HG02610 (cell line): ENCODE data around the gene GALNT9.
A peak's percentile ranks its signal among the peaks of the same experiment; 100 is the strongest.
"Not testable (repeated sequence)": the region's sequence is repeated elsewhere in the genome, so short reads cannot be mapped to it uniquely, and the experiment has no call there.

Experiments
- ATAC-seq: cut with Tn5 transposase; IDR thresholded peaks from one replicate; pipeline ENCODE4 v1.9.1; 2021; ENCODE audit warnings: mild to moderate bottlenecking, moderate library complexity; ENCODE audit not compliant: unreplicated experiment

The GALNT9 gene

DNA sequence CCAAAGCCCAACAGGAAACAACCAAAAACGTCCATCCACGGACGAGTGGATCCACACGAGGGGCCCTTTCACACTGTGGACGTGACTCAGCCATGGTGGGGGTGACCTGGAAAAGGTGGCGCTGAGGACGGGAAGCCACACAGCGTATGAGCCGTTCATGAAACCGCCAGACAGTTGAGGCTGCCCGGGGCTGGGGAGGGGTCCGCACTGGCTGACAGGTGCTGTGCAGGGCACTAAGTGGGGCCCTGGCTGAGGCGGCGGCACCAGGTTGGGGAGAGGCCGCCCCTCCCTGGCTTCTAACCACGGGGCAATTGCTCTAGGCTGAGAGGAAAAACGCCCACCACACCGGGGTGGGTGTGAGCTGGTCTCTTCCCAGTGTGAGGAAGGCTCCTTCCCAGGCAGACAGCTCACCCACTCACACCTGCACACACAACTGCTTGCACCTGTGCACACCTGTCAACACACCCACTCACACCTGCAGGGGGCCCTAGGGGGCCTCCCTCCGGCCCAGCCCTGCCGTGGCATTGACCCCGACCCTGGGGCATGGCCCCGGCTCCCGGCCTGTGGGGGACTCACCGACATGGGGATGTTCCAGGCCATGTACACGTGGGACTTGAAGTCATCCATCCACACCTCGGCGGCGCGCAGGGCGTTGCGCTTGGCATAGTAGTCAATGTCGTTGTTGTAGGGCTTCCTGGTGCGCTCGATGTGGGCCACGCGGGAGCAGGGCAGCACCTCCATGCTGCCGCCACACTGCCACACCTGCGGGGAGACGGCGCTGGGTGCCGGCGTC is 126.3 kb downstream of the GALNT9 start:
- no peak for ATAC-seq

DNA sequence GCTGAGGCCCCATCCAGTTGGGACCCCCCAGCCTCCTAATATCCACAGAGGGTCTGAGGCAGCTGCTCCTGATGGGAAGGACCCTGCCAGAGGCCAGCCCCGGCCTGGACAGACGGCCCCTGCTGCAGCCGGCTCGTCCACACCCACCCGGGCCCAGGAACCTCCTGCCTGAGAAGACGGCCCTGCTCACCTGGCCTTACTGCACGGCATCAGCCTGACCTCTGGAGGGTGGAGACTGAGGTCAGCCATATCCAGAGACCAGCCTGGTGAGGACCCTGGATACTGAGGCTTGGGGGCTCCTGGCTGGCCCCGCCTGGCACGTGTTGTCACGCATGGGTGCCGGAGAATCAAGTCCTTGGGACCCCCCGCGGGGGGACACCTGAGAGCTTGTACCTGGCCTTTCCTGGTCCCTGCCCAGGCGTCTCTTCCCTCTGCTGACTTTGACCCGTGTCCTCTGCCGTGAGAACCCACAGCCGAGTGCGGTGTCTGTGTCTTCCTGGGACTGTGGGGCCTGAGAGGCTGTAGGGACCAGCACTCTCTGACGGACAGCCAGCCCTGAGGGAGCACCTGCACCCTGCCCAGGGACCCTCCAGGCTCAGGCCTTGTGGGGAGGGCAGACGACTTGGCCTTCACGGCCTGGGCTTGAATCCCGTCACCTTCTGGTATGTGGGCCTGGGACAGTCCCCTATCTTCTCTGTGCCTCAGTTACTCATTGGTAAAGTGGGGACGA is 127.8 kb downstream of the GALNT9 start:
- no peak for ATAC-seq

DNA sequence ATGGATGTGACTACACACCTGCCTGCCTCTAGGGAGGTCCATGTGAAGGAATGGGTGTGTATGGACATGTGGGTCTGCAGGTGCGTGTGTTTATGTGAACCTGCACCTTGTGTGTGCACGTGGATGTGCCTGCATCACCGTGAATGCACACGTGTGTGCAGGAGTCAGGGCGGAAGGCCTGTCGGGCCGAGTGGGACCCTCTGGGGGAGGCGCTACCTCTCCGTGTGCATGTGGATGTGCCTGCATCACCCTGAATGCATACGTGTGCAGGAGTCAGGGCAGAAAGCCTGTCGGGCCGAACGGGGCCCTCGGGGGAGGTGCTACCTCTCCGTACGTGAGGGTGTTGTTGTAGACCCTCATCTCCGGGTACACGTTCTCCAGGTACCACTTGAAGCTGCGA is 128.6 kb downstream of the GALNT9 start:
- no peak for ATAC-seq

DNA sequence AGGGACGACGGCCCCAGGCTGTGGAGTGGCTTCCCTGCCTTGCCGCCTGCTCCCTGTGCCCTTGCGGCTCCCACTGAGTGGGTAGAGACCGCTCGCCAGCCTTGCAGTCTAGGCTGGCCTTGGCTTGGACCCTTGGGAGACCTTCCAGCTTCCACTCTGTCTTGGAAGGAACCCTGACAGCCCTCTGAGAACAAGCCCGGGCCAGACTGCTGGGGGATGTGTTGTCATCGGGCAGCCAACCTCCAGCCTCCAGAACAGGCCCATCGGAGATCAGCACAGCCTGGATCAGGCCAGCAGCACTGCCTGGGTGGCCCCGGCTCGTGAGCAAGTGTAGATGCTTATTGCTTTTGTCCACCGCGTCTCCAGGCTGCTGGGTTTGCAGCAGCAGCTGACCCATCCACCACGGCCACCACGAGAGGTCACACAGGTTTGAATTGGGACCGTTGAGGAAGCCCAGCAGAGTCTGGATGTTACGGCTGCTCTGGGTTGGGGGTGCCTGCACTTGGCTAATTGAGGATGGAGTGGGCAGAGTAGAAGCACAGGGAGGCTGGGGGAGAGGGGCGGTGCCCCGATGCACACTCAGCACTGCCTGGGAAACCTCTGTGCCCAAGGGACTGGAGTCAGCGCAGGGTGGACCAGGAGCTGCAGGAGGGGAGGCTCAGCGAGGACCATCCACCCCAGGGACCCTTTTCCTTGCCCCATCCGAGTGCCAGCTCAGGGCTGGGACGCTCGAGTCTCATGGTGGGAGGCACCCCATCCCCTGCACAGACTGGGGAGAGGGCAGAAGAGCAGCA is 129.7 kb downstream of the GALNT9 start:
- no peak for ATAC-seq

DNA sequence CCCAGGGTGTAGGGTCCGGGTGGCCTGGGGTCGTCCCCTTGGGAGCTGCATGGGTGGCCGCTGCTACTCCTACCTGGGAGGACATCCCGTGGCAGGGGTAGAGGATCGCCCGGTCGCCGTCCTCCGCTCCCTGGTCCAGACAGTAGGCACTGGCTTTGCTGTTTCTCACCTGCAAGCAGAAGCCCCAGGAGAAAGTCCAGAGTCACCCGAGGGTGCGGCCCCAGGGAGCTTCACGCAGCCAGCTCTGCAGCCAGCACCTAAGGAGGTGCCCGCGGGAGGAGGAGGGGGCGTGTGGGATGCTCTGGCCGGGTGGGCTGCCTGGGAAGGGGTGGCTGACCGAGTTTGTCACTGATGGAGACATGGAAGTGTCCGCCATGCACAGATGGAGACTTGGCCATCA is 130.3 kb downstream of the GALNT9 start:
- no peak for ATAC-seq

DNA sequence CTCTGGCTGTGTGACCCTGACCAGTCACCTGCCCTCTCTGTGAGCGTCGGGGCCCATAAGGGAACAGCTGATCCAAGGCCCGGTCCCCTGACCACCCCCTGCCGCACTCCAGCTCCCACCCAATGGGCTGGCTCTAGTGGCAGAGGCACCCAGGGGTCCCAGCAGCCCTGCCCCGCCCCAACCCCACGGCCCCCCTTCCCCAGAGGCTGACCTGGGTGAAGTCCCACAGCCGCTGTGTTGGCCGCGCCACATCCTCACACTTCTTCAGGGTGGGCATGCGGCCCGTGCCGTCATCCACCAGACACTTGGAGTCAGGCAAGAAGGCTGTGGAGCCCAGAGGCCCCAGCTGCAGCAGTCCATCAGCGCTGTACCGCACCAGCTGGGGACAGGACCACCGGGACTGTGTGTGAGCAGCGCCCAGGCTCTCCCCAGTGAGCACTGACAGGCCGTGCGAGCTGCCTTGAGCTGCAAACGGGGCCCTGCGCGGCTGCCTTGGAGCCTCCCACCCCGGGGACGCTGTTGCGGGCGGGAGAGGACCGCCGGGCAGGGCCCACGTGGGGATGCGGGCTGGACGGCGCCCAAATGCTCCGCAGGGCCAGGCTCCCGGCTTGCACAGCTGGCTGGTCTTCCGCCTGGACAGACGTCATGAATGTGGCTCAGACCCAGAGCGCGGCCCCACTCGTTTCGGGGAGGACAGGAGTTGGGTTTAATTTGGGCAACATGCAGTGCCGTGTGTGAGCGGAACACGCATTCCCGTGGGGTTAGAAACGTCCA is 131.6 kb downstream of the GALNT9 start:
- ATAC-seq: no peak

DNA sequence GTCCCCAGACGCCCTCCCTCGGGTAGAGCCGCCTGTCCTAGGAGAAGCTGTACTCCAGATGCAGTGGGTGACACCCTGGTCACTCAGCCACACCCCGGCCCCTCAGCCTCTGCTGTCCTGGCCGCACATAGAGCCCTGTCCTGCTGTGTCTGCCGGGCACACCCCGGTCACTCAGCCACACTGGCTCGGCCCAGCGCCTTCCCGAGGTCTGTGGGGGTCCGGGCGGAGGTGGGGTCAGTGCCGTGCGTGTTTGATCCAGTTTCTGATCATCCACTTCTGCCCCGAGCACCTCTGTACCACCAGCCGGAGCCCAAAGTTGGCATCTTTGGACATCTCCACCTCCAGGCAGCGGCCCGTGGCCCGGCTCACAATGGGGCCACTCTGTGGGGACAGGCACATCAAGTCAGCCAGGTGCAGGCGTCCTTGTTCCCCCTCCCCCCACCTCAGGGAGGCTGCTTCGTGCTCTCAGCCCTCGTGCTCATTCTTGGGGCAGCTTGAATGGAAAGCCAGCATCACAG is 132.5 kb downstream of the GALNT9 start:
- ATAC-seq: no peak

DNA sequence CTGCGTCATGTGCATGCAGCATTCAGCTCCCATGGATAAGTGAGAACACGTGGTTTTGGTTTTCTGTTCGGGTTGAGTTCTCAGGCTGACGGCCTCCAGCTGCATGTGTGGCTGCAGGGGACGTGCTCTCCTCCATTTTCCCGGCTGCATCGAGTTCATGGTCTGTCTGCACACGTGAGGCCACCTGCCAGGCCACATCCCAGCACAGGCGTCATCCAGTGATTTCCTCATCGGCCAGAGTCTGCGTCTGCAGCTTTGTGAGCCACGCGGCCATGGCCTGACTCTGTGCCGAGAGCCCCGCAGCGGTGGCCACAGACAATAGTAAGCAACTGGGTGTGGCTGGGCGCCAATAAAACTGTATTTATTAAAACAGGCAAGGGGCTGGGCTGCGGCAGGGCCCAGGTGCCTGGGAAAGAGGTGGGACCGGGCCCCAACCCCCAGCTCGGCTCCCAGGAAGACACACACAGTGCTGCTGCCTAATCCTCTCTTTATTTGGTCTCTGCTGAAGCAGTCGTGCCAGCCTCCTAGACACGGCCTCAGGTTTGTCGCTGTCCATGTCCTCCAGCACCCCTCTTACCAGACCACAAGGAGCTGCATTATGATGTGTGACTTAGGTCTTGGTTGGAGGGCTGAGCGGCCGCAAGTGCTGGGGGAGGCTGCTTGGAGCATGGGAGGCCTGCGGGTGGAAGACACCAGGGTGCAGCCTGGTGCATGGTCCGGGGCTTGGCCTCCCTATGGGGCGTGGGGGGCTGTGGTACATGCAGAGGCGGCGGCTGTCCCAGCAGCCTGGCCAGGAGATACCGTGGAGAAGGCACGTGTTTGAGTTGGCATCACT is 133.1 kb downstream of the GALNT9 start:
- no peak for ATAC-seq

DNA sequence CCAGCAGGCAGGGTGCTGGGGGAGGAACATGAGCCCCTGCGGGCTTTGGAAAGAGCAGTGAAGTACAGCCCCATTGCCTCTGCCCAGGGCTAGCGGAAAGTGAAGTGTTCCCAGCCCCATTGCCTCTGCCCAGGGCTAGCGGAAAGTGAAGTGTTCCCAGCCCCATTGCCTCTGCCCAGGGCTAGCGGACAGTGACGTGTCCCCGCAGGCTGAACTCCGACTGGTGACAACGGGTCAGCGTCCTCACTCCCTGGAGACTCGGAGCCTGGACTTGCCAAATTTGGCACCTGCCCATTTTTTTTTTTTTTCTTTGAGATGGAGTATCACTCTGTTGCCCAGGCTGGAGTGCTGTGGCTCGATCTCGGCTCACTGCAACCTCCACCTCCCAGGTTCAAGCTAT is 134.1 kb downstream of the GALNT9 start:
- not testable (repeated sequence) for ATAC-seq

DNA sequence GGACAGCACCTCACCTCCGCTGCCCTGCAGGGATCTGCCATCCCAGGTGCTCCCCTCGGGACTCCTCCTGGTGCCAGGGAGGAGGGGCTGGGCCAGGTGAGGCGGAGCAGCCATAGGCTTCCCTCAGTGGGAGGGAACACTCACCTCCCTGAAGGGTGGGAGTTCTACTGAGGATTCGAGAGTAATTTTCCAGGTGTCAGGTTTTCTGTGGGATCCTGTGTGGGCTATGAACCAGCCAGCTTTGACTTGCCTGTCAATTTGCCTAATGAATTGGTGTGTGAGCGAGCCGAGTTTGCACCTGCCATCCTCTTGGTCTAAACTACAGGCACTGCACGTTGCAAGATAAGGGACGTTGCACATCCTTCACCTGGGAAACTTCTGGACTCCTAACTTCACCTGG is 134.8 kb downstream of the GALNT9 start:
- ATAC-seq: no peak

DNA sequence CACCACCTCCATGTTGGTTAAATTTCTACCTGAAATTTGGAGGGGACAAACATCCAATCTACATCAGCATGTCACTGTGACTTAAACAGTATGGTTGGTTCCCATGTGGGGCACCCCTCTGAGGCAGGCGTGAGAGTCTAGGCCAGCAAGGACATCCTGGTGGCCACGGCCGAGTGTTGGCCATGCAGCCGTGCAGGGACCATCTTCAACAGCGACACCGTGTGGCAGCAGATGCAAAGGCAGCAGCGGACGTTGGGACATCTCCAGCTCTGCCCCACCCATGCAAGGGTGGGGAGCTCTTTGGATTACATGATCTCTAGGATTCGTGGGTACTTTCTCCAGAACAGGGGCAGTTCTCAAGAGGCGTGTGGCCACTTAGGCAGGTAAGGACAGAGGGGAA is 135.3 kb downstream of the GALNT9 start:
- no peak for ATAC-seq

DNA sequence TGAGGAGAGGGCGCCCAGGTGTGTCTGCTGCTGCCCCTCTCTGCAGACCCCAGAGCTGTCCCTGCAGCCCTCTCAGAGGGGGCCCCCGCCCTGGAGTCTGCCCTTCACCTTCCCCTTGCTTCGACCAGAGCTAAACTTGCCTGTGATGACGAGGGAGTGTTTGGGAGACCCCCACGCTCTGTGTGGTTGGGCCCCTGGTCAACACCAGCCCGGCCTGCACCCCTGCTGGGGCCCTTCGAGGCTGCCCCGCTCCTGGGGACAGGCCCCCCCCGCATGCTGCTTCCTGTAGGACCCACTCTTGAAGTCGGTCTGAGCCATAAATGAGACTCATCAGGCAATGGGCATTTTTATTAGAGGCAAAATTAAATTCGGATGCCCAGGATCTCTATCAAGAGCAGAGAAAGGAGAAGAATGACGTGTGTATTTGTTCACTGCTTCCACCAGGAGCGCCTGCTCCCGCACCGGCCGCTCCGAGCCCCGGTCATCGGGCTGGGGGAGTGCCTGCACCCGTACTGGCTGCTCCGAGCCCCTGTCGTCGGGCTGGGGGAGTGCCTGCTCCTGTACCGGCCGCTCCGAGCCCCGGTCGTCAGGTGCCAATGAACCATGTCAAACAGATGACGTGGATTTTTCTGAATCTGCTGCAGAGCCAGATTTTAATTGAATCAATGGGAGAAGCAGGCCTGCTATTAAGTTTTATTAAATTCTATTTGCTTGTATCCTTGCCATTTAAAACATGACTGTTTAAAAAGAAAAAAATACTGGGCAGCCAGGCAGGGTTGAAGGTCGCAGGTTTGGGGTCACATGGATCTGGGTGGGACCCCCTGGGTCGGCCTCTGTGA is 137.5 kb downstream of the GALNT9 start:
- ATAC-seq: no peak

DNA sequence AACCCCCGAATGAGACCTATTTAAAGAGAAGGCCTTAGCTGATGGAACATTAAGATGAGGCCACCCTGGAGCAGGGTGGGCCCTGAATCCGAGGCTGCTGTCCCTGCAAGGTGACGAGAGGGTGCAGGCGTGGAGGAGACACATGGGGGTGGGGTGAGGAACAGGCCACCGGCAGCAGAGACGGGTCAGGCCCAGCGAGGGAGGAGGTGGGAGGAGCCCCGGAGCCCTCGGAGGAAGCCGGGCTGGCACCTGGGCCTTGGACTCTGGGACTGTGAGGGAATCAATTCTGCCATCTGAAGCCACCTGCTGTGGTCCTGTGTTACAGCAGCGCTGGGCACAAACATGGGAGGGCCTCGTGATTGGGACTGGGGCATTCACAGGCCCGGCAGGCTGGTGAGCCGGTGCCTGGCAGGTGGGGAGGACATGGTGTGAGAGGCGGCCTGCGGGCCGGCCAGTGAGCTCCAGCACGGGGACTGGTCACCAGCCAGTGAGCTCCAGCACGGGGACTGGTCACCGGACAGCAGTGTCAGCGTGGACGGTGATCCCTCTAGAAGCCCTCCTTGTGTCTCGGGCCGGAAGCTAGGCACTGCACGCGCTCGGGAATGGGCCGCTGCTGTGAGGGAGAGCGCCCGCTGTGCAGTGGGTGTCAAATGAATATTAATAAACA is 138.4 kb downstream of the GALNT9 start:
- ATAC-seq: no peak

DNA sequence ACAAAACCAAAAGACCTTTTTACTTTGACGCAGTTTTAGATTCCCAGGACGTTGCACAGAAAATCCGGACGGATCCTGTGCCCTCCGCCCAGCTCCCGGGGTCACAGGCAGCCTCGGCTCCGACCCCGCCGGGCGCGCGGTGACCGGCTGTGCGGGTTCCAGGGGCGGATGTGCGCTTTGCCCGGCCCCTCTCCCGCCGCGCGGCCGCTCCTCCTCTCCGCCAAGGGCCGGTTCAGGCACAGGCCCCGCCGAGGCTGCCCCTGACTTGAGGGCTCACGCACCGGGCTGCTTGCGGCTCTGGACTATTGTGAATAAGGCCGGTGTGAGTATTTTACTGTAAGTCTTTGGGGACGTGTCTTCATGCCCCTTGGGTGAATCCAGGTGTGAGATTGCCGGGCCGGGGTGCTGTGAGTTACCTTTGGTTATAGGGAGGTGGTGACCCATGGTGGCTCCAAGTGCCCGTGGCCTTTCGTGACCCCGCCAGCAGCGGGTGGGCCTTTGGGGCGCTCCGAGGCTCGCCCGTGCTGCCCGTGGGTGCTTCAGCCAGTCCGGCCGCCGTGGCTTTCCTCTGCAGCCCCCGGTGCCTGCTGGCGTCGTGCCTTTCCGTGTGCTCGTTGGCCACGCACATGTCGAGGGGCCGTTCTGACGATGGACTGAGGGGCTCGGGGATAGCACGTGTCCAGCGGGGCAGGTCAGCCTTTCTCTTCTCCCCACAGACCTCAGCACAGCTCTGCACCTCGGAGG is 139.2 kb downstream of the GALNT9 start:
- peak; percentile 8 for ATAC-seq

DNA sequence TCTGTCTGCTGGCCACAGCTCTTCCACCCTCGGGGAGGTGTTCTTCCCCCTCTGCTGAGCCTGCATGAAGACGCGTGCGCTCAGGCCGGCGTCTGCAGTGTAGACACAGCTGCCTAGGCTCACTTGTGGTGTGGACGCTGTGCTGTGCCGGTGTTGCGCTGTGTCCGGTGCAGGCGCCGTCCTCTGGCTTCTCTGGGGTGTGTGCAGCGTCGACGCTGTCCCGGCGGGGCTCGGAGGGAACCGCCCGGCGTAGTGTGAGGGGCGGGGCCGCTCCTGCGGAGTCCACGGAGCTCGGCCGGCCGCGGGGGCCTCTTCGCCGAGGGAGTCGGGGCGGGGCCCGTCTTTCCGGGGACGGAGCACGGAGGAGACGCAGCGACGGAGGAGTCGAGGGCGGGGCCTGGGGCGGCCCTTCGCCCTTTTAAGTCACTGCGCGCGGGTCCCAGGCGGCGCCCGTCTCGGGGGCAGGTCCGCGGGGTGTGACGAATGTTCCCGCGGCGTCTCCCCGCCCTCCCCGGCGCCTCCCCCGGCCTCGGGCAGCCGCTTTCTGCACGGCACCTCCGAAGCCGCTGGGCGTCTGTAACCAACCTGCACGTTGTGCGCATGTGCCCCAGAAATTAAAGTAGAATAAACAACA is 139.9 kb downstream of the GALNT9 start:
- peak; percentile 79 for ATAC-seq

DNA sequence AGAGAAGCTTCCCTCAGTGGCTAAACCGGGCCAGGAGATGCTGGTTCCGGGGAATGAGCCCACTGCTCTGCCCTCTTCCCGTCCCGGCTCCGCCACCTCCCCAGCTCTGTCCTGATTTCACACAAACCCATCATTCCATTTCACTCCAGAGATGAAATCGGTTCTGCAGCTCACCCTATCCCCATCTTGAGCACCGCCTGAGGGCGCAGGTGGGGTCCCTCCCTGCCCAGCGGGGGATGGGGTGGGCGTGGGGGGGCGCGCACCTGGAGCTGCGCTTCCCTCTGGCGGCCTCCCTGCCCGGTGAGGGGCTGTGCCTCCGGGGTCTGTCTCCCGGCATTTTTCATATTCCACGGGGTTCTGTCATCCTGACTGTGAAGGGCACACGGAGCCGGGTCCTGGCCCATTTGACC is 140.5 kb downstream of the GALNT9 start:
- no peak for ATAC-seq

DNA sequence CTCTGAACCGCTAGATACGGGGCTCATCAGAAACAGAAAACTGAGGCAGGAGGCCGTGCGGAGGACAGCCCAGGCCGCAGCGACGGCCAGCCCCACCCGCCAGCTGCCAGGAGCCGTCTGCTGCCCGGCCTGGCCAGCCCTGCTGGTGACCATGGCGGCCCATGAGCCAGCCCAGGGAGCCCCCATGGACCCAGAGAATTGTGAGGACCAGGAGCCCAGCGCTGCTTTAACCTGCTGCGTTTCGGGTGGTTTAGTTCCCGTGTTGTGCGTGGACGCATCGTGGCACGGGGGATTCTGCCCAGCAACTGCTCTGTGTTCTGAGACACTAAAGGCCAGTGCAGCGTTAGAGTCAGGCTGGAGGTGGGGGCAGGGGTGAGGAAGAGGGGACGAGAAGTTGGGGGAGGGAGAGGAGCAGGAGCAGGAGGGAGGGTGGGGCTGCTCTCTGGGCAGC is 140.9 kb downstream of the GALNT9 start:
- ATAC-seq: no peak
